Urothelium cell line (cell line): ENCODE results near the gene SLC22A1.
A peak's percentile ranks its signal among the peaks of the same experiment; 100 is the strongest.
"Not testable (repeated sequence)": the region's sequence is repeated elsewhere in the genome, so short reads cannot be mapped to it uniquely, and the experiment has no call there.

Experiments
- DNase-seq: peaks from one replicate; pipeline ENCODE4 v3.0.0; 2011; ENCODE audit warnings: low spot score, mixed read lengths
- FAIRE-seq: peaks from 2 replicates; lab custom pipeline; 2011; peaks lifted over from hg19 to GRCh38; lab: Jason Lieb, UNC

Gene SLC22A1

DNA sequence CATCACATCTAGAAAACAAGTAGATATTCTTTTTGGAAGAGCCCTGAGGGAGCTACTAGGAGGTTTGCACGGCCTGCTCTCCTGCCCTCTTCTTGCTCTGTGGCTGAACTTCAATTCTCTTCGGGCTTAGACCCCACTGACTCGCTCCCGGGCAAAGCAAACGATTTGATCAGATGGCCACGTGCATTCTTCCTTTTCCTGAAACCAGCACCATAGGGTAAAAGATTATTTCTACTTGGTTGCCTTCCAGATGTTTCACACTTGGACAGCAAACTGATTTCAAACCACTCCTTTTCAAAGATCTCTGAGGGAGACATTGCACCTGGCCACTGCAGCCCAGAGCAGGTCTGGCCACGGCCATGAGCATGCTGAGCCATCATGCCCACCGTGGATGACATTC lies at the start of gene SLC22A1:
Gene SLC22A1, plus strand, starts transcription at position 258 of the 400 bp plus-strand sequence. Its CDS starts 121 bp downstream, at position 379.
- DNase-seq (no peak), FAIRE-seq (no peak)

DNA sequence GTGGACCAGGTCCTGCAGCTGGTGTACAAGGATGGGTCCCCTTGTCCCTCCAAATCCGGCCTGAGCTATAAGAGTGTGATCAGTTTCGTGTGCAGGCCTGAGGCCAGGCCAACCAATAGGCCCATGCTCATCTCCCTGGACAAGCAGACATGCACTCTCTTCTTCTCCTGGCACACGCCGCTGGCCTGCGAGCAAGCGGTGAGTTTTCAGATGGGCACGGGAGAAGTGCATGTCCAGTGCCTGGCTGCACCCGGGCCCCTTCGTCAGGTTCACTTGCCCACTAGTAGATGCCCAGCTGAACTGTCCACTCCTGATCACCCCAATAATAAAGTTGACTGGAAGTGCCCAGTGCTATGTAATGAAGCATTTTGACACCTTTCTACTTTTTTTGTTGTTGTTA lies 48.3 kb upstream of the SLC22A1 start:
- FAIRE-seq (no peak), DNase-seq (no peak)

DNA sequence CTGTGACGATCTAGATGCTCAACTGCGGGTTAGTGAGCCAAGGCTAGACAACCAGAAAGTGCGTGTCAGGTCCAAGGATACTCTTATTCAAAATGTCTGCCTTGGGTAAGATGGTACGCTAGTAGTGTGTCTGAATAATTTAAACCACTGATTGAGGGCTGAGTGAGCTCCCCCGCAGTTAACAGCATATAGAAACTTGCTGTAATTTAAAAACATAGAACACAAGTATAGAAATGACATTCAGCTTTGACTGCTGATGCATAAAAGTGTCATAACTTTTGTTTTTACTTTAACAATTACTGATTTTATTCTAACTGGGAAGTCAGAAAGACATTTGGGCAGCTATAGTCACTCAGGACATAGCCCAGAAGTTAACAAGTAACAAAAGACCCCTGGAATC lies 45.6 kb upstream of the SLC22A1 start:
- no peak for FAIRE-seq
- DNase-seq: no peak

DNA sequence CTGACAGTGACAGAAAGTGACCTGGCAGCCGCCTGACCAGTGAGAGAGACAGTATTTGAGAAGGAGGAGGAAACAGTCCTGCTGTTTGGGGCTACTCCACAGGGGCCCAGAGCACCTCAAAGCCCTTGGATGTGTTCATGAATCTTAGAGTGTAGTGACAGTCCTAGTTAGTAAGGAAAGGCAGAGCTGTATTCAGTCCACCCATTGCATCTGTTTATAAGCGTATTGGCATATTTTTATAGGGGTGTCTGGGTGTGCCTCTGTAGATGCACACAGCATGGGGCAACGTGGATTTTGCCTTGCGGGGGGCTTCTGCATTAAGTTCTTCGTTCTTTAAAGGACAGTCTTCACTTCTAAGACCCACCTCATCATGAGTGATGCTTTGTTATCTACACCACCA lies 44.6 kb upstream of the SLC22A1 start:
- no peak for FAIRE-seq

DNA sequence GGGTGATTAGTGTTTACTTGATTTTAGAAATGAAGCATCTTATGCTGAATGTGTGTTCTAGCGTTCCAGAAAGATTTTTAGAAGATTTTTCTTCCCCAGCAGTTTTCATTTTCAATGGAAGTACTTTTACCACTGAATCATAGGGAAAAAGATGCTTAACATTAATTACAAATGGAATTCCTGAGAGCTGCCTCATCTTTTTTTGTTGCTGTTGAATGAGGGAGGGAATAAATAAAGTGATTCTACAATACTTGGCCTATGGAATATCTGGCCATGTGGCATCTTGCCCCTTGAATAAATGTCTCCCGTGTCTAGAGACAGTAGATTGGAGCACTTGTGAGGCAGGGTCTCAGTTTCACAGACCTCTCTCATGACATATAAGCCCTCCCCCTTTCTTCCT lies 44.1 kb upstream of the SLC22A1 start:
- DNase-seq: no peak

More for the DNA sequence above, 44.6 kb upstream of the SLC22A1 start:
- no peak for DNase-seq

DNA sequence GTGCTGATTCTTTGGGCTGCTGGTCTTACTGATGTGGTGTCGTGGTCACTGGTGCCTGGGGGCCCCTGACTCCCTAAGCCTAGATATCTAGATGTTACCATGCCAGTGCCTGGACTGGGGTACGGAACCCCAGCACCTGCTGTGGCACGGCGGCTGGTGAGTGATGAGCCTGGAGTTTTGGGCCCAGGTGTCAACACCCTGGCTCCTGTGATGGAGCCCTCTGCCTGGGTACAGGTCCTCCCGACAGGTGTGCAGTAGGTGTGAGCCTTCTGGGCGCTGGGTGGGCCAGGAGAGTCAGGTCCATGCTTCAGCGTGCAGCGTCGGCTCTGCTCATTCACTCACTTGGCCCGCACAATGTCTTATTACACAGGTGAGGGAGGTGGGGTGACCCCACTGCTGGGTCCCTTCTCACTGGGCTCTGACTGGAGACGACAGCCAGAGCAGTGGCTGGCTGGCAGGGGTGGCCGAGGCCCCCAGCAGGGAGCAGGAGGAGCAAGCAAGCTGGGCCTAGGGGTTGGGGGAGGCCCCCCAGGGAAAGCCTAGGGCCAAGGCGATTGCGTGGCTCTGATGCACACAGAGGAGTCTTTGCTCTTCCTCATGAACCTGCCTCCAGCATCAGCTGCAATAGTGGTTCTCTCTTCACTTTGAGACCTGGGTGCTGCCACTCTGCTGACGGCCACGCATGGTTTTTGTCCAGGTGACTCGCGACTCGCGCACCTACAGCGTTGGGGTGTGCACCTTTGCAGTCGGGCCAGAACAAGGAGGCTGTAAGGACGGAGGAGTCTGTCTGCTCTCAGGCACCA lies 42.5 kb upstream of the SLC22A1 start:
- no peak for FAIRE-seq
- DNase-seq: no peak

More for the DNA sequence above, 44.1 kb upstream of the SLC22A1 start:
- FAIRE-seq: no peak

DNA sequence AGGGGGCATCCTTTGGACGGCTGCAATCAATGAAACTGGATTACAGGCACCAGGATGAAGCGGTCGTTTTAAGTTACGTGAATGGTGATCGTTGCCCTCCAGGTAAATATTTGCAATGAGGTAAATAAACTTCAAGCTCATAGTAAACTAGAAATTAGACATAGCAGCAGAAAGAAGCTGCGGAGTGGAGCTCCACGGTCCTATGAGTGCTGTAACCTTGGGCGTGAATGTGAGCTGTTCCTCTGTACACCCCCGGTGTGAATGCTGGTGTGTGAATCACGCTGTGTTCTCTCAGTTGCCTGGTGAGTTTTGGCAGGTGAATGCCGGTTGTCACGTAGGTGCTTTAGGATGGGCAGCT lies 42.0 kb upstream of the SLC22A1 start:
- FAIRE-seq: no peak

DNA sequence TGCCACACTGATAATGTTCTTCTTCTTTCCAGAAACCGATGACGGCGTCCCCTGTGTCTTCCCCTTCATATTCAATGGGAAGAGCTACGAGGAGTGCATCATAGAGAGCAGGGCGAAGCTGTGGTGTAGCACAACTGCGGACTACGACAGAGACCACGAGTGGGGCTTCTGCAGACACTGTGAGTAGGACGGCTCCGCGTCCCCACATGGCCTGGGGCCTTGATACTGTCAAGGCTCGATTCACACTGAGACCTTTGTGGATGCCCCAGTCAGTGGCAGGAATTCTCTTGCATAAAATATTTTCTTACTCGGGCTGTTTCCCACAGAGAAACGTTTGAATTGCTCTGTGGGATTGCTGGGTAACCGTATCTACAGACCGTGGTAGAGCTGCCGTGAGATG lies 41.5 kb upstream of the SLC22A1 start:
- FAIRE-seq (no peak), DNase-seq (no peak)

More for the DNA sequence above, 42.0 kb upstream of the SLC22A1 start:
- DNase-seq: no peak

DNA sequence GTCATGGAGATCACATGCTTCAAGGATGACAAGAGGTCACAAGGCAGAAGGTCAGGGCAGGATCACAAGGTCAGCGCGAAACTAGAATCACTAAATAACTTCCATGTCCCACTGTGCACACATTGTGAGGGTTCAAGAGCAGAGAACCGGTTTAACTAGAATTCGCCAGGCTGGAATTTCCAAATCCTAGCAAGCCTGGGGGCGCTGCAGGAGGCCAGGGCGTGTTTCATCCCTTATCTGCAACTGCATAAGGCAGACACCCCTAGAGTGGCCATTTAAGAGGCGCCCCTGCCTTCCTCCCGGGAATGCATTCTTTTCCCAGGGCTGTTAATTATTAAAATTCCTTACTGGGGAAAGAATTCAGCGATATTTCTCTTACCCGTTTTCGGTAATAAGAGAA lies 40.2 kb upstream of the SLC22A1 start:
- FAIRE-seq (no peak), DNase-seq (no peak)

DNA sequence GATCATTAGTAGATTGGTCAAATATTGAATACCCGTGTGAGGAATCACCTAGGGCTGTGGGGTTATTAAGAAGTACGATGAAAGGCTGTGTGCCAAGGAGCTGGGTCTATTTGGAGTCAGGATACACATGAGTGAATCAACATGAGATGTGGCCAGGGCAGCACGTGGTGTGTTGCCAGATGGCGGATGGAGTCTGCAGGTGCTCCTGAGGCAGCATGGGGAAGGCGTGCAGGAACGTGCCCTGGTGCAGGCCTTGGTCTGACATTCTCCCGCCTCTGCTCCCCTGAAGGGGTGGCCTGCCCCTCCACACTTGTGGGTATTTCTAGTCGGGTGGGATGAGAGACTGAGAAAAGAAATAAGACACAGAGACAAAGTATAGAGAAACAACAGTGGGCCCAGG lies 39.0 kb upstream of the SLC22A1 start:
- FAIRE-seq (no peak), DNase-seq (no peak)

DNA sequence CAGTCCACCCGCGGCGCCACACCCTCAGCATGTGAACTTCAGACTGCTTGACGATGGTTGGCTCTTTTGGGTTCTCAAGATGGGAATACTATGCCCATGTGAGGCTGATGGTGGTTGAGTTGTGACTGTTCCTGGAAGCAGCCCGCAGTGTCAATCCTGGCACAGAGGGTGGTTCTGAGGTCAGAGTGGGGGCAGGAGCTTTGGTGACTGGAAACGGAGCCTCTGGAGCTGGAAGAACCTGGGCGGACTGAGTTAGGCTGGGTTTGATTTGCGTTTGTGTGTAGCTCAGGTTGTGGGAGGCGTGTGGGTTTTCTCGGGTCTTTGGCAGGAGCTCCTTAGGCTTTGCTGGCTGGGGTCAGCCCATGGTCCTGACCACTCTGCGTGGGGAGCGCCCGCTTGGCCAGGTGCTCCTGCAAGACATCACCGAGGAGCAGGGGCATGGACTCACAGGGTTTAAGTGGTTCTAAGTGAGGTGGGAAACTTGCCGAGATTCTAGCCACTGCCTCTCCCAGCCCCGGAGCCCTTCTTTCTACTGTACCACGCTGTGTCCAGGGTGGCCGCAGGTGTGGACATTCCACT lies 37.3 kb upstream of the SLC22A1 start:
- FAIRE-seq (no peak), DNase-seq (no peak)

DNA sequence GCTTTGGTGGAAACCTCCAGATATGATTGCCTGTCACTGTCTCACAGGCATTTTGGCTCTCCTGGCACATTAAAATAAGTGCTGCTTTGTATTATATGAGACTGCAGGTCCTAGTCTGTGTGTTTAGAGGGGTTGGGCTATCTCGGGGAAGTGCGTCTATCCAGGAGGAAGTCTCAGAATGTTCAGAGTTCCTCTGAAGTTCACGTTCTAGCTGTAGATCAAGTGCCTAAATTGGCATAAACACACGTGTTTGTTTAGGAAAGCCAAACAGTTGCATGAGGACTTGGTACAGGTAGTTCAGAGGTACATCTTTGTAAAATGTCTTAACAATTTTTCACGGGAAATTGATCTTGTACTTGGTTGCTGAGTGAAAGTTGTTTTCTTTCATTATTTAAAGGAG lies 36.4 kb upstream of the SLC22A1 start:
- no peak for DNase-seq
- no peak for FAIRE-seq

DNA sequence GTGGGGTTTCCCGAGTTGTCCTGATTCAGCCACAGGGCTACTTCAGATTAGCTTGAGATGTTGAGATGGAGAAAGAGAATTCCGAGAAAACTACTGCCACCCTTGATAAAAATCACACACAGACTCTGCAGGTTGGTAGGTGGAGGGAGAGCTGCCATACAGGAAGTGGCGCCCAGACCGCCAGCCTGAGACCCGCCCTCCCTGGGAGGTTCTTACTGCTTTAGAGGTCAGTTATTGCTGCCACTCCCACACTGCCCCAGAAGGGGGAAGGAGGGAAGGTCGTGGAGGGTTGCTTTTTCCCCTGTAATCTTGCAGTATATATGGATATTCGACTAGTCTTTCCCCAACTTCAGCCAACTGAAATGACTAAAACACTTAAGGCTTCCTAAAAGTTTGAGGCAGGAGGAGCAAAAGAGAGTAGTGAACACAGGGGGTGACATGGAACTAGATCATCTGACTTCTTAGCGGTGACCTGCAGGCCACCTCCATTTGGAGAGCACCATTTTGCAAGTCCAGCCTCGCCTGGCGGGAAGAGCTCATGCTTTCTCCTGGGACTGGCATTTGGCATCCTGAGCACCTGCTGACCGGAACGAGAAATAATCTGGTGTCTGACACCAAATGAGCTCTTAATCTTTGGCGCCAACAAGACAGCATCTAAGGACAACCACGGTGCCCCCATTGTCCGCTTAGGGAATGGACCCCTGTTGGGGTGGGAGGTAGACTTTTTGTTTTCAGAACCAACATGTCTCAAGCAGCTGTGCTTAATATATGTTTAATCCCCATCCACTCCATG lies 35.7 kb upstream of the SLC22A1 start:
- FAIRE-seq: no peak

DNA sequence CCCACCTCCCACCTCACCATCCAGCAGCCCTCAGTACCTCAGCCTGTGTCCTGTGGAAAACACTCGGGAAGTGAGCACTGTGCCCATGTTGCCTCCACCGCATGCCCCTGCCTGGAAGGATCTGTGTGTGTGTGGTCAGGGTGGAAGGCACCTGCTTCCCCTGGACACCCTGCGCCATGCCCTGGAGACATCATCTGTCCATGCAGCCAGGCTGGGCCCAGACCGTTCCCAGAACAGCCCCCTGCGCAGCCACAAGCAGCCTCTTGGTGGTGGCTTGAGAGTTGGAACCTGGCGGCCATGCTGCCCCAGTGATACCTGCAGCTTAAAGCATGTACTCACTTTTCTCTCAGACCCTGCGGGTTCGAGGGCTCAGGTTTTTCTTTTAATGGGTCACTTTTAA lies 34.9 kb upstream of the SLC22A1 start:
- FAIRE-seq: no peak
- no peak for DNase-seq

More for the DNA sequence above, 35.7 kb upstream of the SLC22A1 start:
- DNase-seq: no peak

DNA sequence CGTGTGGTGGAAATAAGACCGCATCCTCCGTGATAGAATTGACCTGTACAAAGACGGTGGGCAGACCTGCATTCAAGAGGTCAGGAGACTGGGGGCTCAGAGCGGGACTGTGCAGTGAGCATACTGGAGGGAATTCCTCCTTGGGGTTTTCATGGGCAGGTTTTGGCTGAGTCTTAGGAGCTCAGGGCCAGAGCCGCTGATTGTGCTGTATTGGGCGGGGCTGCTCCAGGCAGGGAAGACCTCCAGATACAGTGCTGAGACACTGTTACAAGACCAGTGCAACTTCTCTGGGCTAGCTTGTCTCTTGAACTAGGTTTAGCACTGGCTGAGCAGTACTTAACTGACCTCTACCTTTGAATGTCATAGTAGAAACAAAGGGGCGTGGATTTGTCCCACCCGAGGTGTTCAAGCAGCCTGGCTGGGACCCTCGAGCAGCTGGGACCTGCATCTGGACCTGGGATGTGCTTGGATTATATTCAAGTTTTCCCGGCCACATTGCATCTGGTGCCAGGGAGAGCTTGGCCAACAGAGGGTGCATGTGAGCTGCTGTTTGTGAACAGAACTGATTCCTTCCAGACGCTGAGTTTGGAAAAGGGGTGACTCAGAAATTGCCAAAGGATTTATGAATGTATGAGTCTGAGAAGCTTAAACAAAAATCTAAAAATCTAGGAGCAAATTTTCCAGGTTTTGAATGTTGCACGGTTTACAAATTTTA lies 33.4 kb upstream of the SLC22A1 start:
- peak; percentile 67 for FAIRE-seq
- DNase-seq: peak; percentile 65

DNA sequence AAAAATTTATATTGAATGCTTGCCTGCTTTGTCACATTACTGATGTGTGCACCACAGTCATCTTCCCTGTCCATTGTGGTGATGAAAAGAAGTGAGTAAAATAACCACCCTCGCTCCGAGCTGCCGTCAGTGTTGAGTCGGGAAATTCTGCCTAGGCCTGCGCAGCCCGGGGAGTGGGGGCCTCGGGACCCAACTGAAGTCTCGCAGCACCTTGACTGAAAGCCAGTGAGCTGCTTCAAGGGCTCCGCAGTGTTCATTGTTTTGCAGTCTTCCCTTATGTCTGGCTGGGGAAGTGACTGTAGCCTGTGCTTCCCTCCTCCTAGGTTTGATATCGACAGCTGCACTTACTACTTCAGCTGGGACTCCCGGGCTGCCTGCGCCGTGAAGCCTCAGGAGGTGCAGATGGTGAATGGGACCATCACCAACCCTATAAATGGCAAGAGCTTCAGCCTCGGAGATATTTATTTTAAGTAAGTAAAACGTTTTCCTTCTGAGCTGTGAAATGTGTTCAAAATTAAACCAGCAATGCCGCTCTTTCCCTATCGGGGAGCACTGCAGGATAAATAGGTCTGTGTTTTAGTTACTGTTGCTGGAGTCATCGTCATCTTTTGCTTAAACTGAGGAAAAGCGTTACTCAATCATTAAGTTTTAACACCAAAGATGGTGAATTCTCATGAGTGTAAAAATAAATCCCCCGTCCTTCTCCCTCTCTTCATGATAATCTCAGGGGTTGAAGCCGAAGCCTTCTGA lies 32.7 kb upstream of the SLC22A1 start:
- no peak for FAIRE-seq

DNA sequence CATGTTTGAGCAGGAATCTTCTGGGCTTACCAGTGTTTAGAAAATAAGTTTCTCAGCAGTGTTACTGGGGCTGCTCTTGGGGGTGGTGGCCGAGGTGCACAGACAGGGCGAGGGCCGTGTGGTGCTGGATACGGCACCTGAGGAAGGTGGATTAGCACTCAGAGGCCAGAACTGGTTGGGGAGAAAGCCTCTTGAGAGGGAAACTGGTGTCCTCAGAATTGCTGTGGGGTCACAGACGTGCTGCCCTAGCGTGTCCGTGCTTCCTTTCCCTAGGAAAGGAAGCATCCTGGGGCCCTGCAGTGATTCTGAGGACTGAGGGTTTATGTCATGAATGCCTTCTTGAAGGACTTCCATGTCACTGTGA lies 32.1 kb upstream of the SLC22A1 start:
- DNase-seq (no peak), FAIRE-seq (no peak)

More for the DNA sequence above, 32.7 kb upstream of the SLC22A1 start:
- DNase-seq: no peak

DNA sequence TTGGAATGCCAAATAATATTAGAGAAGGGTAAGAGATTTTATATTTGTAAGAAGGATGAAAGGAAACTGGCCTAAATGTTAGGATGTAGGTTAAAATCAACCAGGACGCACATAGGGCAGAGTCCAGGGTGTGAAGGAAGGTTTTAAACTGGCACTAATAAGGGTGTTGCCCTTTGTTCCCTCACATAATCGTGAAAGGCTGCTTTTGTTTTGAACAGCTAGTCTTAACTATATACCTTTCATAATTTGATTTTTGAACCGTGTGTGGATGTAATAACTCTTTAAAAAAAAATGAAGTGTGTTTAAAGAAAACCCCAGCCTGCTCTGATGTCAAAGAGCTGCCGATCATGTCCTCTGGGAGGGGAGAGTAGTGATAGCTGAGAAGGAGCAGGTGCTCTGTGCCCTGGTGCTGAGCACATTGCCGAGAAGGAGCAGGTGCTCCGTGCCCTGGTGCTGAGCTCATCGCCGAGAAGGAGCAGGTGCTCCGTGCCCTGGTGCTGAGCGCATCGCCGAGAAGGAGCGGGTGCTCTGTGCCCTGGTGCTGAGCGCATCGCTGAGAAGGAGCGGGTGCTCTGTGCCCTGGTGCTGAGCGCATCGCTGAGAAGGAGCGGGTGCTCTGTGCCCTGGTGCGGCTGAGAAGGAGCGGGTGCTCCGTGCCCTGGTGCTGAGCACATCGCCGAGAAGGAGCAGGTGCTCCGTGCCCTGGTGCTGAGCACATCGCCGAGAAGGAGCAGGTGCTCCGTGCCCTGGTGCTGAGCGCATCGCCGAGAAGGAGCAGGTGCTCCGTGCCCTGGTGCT lies 31.0 kb upstream of the SLC22A1 start:
- DNase-seq, FAIRE-seq: not testable (repeated sequence)

DNA sequence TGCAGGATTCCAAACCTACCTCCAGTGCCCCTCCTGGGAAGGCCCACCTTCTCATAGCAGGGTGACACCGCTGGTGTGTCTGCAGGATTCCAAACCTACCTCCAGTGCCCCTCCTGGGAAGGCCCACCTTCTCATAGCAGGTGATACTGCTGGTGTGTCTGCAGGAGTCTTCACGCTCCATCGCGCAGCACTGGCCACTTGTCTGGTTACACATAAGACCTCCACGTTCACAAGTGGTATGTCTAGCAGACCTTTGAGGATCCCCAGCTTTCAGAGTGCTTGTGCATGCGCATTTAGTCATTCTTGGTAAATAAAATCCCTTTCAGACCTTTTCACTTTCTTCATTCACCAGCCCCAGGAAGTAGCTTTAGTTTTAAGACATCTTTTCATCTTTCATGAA lies 29.4 kb upstream of the SLC22A1 start:
- DNase-seq, FAIRE-seq: not testable (repeated sequence)

DNA sequence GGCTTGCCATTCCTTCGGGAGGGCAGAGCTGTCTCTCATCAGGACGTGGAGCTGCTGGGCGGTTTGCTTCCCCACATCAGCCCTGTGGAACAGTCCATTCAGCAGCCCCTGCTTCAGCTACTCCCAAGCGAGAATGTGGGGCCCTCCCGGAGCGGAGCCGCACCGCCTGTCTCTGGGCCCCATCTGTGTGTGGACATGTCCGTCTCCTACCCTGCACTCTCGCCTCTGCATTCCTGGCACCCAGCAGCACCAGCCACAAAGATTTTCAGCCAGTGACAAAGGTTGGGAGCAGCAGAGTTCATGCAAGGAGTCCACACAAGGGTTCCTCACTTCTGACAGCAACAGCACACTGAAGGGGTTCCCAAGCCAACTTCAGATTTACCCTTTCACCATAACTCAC lies 29.0 kb upstream of the SLC22A1 start:
- no peak for FAIRE-seq
- DNase-seq: no peak
